SU-DHL-6 (cell line): ENCODE results near the gene TGOLN2.

Source experiments
- H2AFZ ChIP-seq: fragments of 200-600 bp; sonication (generic); 2 replicates; pipeline ENCODE4 v1.6.1; 2014; ENCODE audit warnings: low read depth, mild to moderate bottlenecking, moderate library complexity, mixed read lengths, antibody characterized with exemption, low read length; ENCODE audit not compliant: severe bottlenecking
- H3F3A ChIP-seq: fragments of 200-600 bp; shearing (Covaris generic); 2 replicates; pipeline ENCODE4 v1.6.0; 2016; ENCODE audit warnings: antibody characterized with exemption, mild to moderate bottlenecking; ENCODE audit not compliant: insufficient read depth
- H3K27ac ChIP-seq: fragments of 200-600 bp; sonication (generic); 2 replicates; pipeline ENCODE4 v1.5.1; 2016; ENCODE audit warnings: low read depth, mild to moderate bottlenecking, low read length, moderate library complexity, mixed read lengths
- H3K27me3 ChIP-seq: fragments of 200-600 bp; sonication (generic), shearing (Covaris generic); 2 replicates; pipeline ENCODE4 v1.6.0; 2014; ENCODE audit warnings: mild to moderate bottlenecking, low read length
- H3K36me3 ChIP-seq: fragments of 200-600 bp; sonication (generic); 2 replicates; pipeline ENCODE4 v1.6.1; 2014; ENCODE audit warnings: mild to moderate bottlenecking, low read length, mixed read lengths
- H3K4me2 ChIP-seq: fragments of 300-600, 200-600 bp; shearing (Covaris generic), sonication (generic); 2 replicates; pipeline ENCODE4 v1.6.0; 2014; ENCODE audit warnings: low read length, low read depth, mild to moderate bottlenecking; ENCODE audit not compliant: poor library complexity, severe bottlenecking
- H3K4me3 ChIP-seq: fragments of 200-600 bp; sonication (generic); 2 replicates; pipeline ENCODE4 v1.5.1; 2014; ENCODE audit warnings: antibody characterized with exemption, low read length, mild to moderate bottlenecking, mixed read lengths; ENCODE audit not compliant: insufficient read depth, poor library complexity, severe bottlenecking
- H3K79me2 ChIP-seq: fragments of 200-600 bp; sonication (generic); 2 replicates; pipeline ENCODE4 v1.6.1; 2014; ENCODE audit warnings: mild to moderate bottlenecking, low read length, moderate library complexity; ENCODE audit not compliant: insufficient read depth
- H3K9ac ChIP-seq: fragments of 200-600 bp; sonication (generic); 2 replicates; pipeline ENCODE4 v1.7.0; 2014; ENCODE audit warnings: mild to moderate bottlenecking, low read length
- H3K9me2 ChIP-seq: fragments of 200-600 bp; sonication (generic); replicated peaks from 2 replicates; pipeline ENCODE4 v1.6.1; 2014; ENCODE audit warnings: low read length; ENCODE audit not compliant: insufficient read depth
- H3K9me3 ChIP-seq: fragments of 200-600 bp; sonication (generic); 2 replicates; pipeline ENCODE4 v1.6.1; 2014; ENCODE audit warnings: low read length, mixed read lengths; ENCODE audit not compliant: insufficient read depth
- H4K20me1 ChIP-seq: fragments of 200-600 bp; sonication (generic); 2 replicates; pipeline ENCODE4 v1.6.1; 2014; ENCODE audit warnings: low read depth, mild to moderate bottlenecking, antibody characterized with exemption, low read length, moderate library complexity, mixed read lengths
- EZH2phosphoT487 ChIP-seq: fragments of 200-600 bp; sonication (generic), shearing (Covaris generic); conservative IDR thresholded peaks from 2 replicates; pipeline ENCODE4 v1.6.1; 2018; ENCODE audit warnings: mild to moderate bottlenecking, antibody characterized with exemption, low read length, moderate library complexity, mixed read lengths
- TF ChIP-seq, protein P1 (sequence below): fragments of 200-600 bp; sonication (generic); IDR thresholded peaks from one replicate; pipeline ENCODE4 v1.5.1; 2017; ENCODE audit warnings: antibody characterized with exemption, mild to moderate bottlenecking, low read length, moderate library complexity; ENCODE audit not compliant: insufficient read depth, poor library complexity, severe bottlenecking

The TGOLN2 gene

DNA sequence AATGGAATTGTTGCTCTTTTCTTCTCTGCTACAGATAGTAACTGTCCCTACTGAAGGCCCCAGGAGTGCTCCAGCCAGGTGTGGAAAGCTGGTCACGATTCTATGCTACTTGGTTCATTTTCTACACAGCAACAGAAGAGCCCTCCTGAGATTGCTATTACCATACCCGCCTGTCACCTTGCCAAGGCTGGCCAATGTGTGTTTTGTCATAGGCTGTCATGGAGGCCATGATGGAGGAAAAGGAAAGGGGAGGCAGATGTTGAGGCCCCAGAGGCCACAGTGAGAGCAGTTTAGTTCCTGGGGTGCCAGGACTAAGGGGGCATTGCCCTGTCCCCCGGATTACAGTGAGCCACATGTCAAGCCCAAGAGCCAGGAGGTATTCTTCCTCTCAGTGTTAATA lies 27.7 kb upstream of the TGOLN2 start:
- no peak for TF ChIP-seq EZH2phosphoT487
- TF ChIP-seq, protein P1, sequence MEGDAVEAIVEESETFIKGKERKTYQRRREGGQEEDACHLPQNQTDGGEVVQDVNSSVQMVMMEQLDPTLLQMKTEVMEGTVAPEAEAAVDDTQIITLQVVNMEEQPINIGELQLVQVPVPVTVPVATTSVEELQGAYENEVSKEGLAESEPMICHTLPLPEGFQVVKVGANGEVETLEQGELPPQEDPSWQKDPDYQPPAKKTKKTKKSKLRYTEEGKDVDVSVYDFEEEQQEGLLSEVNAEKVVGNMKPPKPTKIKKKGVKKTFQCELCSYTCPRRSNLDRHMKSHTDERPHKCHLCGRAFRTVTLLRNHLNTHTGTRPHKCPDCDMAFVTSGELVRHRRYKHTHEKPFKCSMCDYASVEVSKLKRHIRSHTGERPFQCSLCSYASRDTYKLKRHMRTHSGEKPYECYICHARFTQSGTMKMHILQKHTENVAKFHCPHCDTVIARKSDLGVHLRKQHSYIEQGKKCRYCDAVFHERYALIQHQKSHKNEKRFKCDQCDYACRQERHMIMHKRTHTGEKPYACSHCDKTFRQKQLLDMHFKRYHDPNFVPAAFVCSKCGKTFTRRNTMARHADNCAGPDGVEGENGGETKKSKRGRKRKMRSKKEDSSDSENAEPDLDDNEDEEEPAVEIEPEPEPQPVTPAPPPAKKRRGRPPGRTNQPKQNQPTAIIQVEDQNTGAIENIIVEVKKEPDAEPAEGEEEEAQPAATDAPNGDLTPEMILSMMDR = no peak
- Histone ChIP-seq H3K4me3 (peak overlapping the region; percentile 83), H3K9me2 (no peaks in the 10 kb centered on the region), H3K79me2 (peaks cover 18% of the 10 kb centered on the region), H3F3A (no peaks in the 10 kb centered on the region; the same call in 1 of the 2 replicates), H3K9me3 (no peaks in the 10 kb centered on the region), H2AFZ (no peak overlapping the region), H3K27ac (no peak overlapping the region), H3K36me3 (no peaks in the 10 kb centered on the region), H3K27me3 (no peaks in the 10 kb centered on the region), H4K20me1 (no peaks in the 10 kb centered on the region), H3K9ac (peak overlapping the region; percentile 78), H3K4me2 (peak overlapping the region; percentile 80)

- Histone ChIP-seq H3K4me2 (peak overlapping the region; percentile 80), H3K27ac (peak overlapping the region; percentile 15; the same call in 1 of the 2 replicates), H3K4me3 (peak overlapping the region; percentile 83), H3K27me3 (no peaks in the 10 kb centered on the region), H3K36me3 (no peaks in the 10 kb centered on the region), H3K79me2 (peaks cover 18% of the 10 kb centered on the region), H2AFZ (peak overlapping the region; percentile 79), H4K20me1 (no peaks in the 10 kb centered on the region), H3K9me3 (no peaks in the 10 kb centered on the region), H3K9me2 (no peaks in the 10 kb centered on the region), H3F3A (no peaks in the 10 kb centered on the region; the same call in 1 of the 2 replicates), H3K9ac (peak overlapping the region; percentile 78)
- TF ChIP-seq EZH2phosphoT487 = no peak
- TF ChIP-seq, protein P1 = no peak
Measured at GRCh38 chr2:85355073-85355410, 27.3 kb upstream of the TGOLN2 start.

DNA sequence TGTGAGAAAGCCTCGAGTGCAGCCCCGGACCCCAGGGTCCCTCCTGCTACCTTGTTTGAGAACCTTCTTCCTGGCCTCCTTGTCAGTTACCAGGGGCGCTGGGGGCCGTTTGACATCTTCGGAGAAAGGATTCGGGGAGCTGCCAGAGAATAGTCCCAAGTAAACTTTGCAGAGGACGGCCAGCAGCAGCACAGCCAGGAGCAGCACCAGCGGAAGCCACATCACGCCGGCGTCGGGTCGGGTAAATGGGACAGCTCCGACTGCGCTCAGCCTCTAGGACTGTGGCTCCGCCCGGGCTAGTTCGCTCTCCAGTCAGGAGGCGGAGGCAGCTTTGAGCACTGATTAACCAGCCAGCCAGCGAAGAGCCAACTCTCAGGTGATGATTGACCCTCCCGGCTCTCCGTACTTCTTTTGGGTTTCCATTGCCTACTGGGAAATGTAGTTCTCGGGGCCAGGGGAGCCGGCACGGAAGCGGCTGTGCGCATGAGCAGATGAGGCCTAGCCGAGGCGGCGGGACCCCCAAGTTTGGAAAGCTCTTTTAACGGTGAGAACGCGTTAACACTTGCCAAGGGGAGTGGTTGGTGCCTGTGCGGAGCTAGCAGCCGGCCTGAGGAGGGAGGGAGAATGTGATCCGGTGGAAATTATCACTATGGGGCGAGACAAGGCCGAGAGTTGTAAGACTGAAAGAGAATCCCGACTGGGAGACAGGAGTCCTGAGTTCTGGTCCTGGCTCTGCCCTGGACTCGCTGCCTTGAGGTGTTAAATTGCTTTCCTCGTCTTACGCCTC lies 26.7 kb upstream of the TGOLN2 start, which contains the start of the genes ELMOD3 and RETSAT:
TSS of gene ELMOD3 (plus strand) at position 484 of the 787 bp plus-strand sequence. CDS start 2,430 bp downstream, outside the sequence.
TSS of gene RETSAT (minus strand) at position 243 of the 787 bp plus-strand sequence. CDS start at position 222, 21 bp downstream.
- H3K4me3 ChIP-seq = peak within 1 kb of the TSS; percentile 83
- H2AFZ ChIP-seq = peak within 1 kb of the TSS; percentile 79
- no peaks in the 10 kb centered on the region; the same call in 1 of the 2 replicates for H3F3A ChIP-seq
- H3K4me2 ChIP-seq = peak within 1 kb of the TSS; percentile 94
- H4K20me1 ChIP-seq = no peaks in the 10 kb centered on the region
- H3K27me3 ChIP-seq = no peaks in the 10 kb centered on the region
- H3K9ac ChIP-seq = peak within 1 kb of the TSS; percentile 78
- no peaks in the 10 kb centered on the region for H3K9me2 ChIP-seq
- no peak for TF ChIP-seq EZH2phosphoT487
- TF ChIP-seq, protein P1 = no peak
- H3K9me3 ChIP-seq = no peaks in the 10 kb centered on the region
- peaks cover 18% of the 10 kb centered on the region for H3K79me2 ChIP-seq
- H3K27ac ChIP-seq = peak within 1 kb of the TSS; percentile 23
- no peaks in the 10 kb centered on the region for H3K36me3 ChIP-seq
